ENCODE data around the gene MOCOS. TPM values are rescaled to one million over a fixed set of nuclear protein-coding genes. Genes with fewer than 3 reads are reported as not detected.
A peak's percentile ranks its signal among the peaks of the same experiment; 100 is the strongest.

The MOCOS gene
- total and polyA plus RNA-seq, 4 donors: 1.9 to 27.0 (median 17.0) TPM

- DNase-seq (ENCODE audit: low spot score): no peak
- H3K27ac ChIP-seq (ENCODE audit: low read depth in 1 of 2, low read length in 2 of 2): no peak overlapping the region
- peaks cover 11 to 46% (median 40%) of the 10 kb centered on the region in 4 donors for H3K36me3 ChIP-seq (ENCODE audit: control insufficient read depth in 4 of 4, insufficient read depth in 3 of 4, low read depth in 1 of 4, low read length in 3 of 4)
- H3K9ac ChIP-seq (ENCODE audit: low read depth in 1 of 2, low read length in 2 of 2): no peak overlapping the region
- peaks cover 2 to 11% (median 6%) of the 10 kb centered on the region in 4 donors for H3K4me1 ChIP-seq (ENCODE audit: control insufficient read depth in 4 of 4, insufficient read depth in 4 of 4, low read length in 3 of 4)
- no peaks in the 10 kb centered on the region for H3K9me3 ChIP-seq (ENCODE audit: control insufficient read depth in 4 of 4, low read length in 3 of 4)
- 72% methylated on average over 5 of the region's 5 CpGs for WGBS
- TF ChIP-seq, protein P1, sequence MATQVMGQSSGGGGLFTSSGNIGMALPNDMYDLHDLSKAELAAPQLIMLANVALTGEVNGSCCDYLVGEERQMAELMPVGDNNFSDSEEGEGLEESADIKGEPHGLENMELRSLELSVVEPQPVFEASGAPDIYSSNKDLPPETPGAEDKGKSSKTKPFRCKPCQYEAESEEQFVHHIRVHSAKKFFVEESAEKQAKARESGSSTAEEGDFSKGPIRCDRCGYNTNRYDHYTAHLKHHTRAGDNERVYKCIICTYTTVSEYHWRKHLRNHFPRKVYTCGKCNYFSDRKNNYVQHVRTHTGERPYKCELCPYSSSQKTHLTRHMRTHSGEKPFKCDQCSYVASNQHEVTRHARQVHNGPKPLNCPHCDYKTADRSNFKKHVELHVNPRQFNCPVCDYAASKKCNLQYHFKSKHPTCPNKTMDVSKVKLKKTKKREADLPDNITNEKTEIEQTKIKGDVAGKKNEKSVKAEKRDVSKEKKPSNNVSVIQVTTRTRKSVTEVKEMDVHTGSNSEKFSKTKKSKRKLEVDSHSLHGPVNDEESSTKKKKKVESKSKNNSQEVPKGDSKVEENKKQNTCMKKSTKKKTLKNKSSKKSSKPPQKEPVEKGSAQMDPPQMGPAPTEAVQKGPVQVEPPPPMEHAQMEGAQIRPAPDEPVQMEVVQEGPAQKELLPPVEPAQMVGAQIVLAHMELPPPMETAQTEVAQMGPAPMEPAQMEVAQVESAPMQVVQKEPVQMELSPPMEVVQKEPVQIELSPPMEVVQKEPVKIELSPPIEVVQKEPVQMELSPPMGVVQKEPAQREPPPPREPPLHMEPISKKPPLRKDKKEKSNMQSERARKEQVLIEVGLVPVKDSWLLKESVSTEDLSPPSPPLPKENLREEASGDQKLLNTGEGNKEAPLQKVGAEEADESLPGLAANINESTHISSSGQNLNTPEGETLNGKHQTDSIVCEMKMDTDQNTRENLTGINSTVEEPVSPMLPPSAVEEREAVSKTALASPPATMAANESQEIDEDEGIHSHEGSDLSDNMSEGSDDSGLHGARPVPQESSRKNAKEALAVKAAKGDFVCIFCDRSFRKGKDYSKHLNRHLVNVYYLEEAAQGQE (IDR thresholded peaks at IDR 0.05): no peak
- TF ChIP-seq CTCF (IDR thresholded peaks at IDR 0.05; ENCODE audit: low read depth, low read length, missing input control): no peak
- no peak for TF ChIP-seq HNF4A (conservative IDR thresholded peaks at IDR 0.05)
- TF ChIP-seq HNF4G (IDR thresholded peaks at IDR 0.05): no peak
- no peak for TF ChIP-seq JUND (IDR thresholded peaks at IDR 0.05)
- no peak for TF ChIP-seq ZBTB33 (IDR thresholded peaks at IDR 0.05)
- TF ChIP-seq RXRA (IDR thresholded peaks at IDR 0.05): no peak
- TF ChIP-seq NR2F2 (IDR thresholded peaks at IDR 0.05): no peak
- TF ChIP-seq GABPA (IDR thresholded peaks at IDR 0.05 in 1 of 2, conservative IDR thresholded peaks at IDR 0.05 in 1 of 2): no peak
- no peak for TF ChIP-seq SP1 (IDR thresholded peaks at IDR 0.05)
- TF ChIP-seq FOXA2 (IDR thresholded peaks at IDR 0.05): no peak
- no peak overlapping the region for H3K4me3 ChIP-seq (ENCODE audit: low read depth in 1 of 3, low read length in 3 of 3)
- H3K27me3 ChIP-seq (ENCODE audit: control insufficient read depth in 4 of 4, insufficient read depth in 4 of 4, low read length in 3 of 4): no peaks in the 10 kb centered on the region
Measured at GRCh38 chr18:36169938-36170337, 17.4 kb upstream of the MOCOS start.

GRCh38 chr18:36175481-36175880, 11.8 kb upstream of the MOCOS start:
- 63% methylated on average over 1 of the region's 1 CpG for WGBS
- no peak overlapping the region for H3K4me3 ChIP-seq (ENCODE audit: low read depth in 1 of 3, low read length in 3 of 3)
- no peaks in the 10 kb centered on the region for H3K27me3 ChIP-seq (ENCODE audit: control insufficient read depth in 4 of 4, insufficient read depth in 4 of 4, low read length in 3 of 4)
- H3K9me3 ChIP-seq (ENCODE audit: control insufficient read depth in 4 of 4, low read length in 3 of 4): no peaks in the 10 kb centered on the region
- H3K9ac ChIP-seq (ENCODE audit: low read depth in 1 of 2, low read length in 2 of 2): peak overlapping the region in 1 of 2 donors; percentile 37
- H3K27ac ChIP-seq (ENCODE audit: low read depth in 1 of 2, low read length in 2 of 2): peak overlapping the region; percentile 76 to 92
- H3K36me3 ChIP-seq (ENCODE audit: control insufficient read depth in 4 of 4, insufficient read depth in 3 of 4, low read depth in 1 of 4, low read length in 3 of 4): peaks cover 10 to 29% (median 24%) of the 10 kb centered on the region in 4 donors
- no peak for DNase-seq (ENCODE audit: low spot score)
- H3K4me1 ChIP-seq (ENCODE audit: control insufficient read depth in 4 of 4, insufficient read depth in 4 of 4, low read length in 3 of 4): peaks cover 2 to 35% (median 14%) of the 10 kb centered on the region in 4 donors
- TF ChIP-seq FOXA1 (IDR thresholded peaks at IDR 0.05) (no peak), HNF4G (IDR thresholded peaks at IDR 0.05) (no peak), RAD21 (IDR thresholded peaks at IDR 0.05) (no peak), CTCF (IDR thresholded peaks at IDR 0.05; ENCODE audit: low read depth, low read length, missing input control) (no peak), NR2F2 (IDR thresholded peaks at IDR 0.05) (no peak), YY1 (IDR thresholded peaks at IDR 0.05) (no peak), RXRA (IDR thresholded peaks at IDR 0.05) (no peak), FOXA2 (IDR thresholded peaks at IDR 0.05) (no peak)
- TF ChIP-seq, protein P1 (IDR thresholded peaks at IDR 0.05): no peak

Measured in liver (tissue), 9 donors.